Glutamatergic neuron (in vitro differentiated cells): ENCODE results near the gene CNR2. TPM values are rescaled to one million over a fixed set of nuclear protein-coding genes. Genes with fewer than 3 reads are reported as not detected.
"Not testable (repeated sequence)": the region's sequence is repeated elsewhere in the genome, so short reads cannot be mapped to it uniquely, and the experiment has no call there.

Experiments
- DNase-seq: peaks from one replicate; pipeline ENCODE4 v3.0.0; 2022
- H3K27ac Mint-ChIP-seq: one replicate; pipeline ENCODE4 v1.8.0; 2020; ENCODE audit warnings: mild to moderate bottlenecking, mixed read lengths, inconsistent platforms; ENCODE audit not compliant: unreplicated experiment
- H3K27me3 Mint-ChIP-seq: one replicate; pipeline ENCODE4 v1.8.0; 2020; ENCODE audit warnings: mild to moderate bottlenecking, moderate library complexity, mixed read lengths, inconsistent platforms; ENCODE audit not compliant: unreplicated experiment
- H3K36me3 Mint-ChIP-seq: one replicate; pipeline ENCODE4 v1.8.0; 2020; ENCODE audit warnings: mild to moderate bottlenecking, mixed read lengths, inconsistent platforms; ENCODE audit not compliant: unreplicated experiment
- H3K4me1 Mint-ChIP-seq: one replicate; pipeline ENCODE4 v1.8.0; 2020; ENCODE audit warnings: mild to moderate bottlenecking, low read depth, mixed read lengths, inconsistent platforms; ENCODE audit not compliant: unreplicated experiment
- H3K4me3 Mint-ChIP-seq: one replicate; pipeline ENCODE4 v1.8.0; 2020; ENCODE audit warnings: mild to moderate bottlenecking, mixed read lengths, inconsistent platforms; ENCODE audit not compliant: unreplicated experiment
- H3K9me3 Mint-ChIP-seq: one replicate; pipeline ENCODE4 v1.8.0; 2020; ENCODE audit warnings: mild to moderate bottlenecking, moderate library complexity, mixed read lengths, inconsistent platforms; ENCODE audit not compliant: unreplicated experiment
- CTCF ChIP-seq: fragments of 200-600 bp; sonication (generic); IDR thresholded peaks from one replicate; pipeline ENCODE4 v1.5.0; 2021; ENCODE audit not compliant: partially characterized antibody, unreplicated experiment
- total RNA-seq: library from RNA; stranded (reverse); fragmentation: NEBNext Ultra II Directional; extraction: Animal tissue kit (Norgen Biotek cat#: 25700); gene quantifications from one replicate; pipeline ENCODE4 v1.2.1, GENCODE V29; 2021; ENCODE audit not compliant: unreplicated experiment

Gene CNR2
- total RNA-seq, 1 donor from 2014 or later, result not detected

- peaks cover under 1% of the 10 kb centered on the region for H3K9me3 Mint-ChIP-seq
- H3K27me3 Mint-ChIP-seq, result no peaks in the 10 kb centered on the region
- no peak for TF ChIP-seq CTCF
- DNase-seq, result no peak
- peaks cover 16% of the 10 kb centered on the region for H3K36me3 Mint-ChIP-seq
- H3K4me1 Mint-ChIP-seq, result no peaks in the 10 kb centered on the region
- H3K4me3 Mint-ChIP-seq, result no peak overlapping the region
- no peak overlapping the region for H3K27ac Mint-ChIP-seq
Measured at GRCh38 chr1:23848673-23849616, 64.2 kb downstream of the CNR2 start.

- not testable (repeated sequence) for H3K27ac Mint-ChIP-seq, H3K9me3 Mint-ChIP-seq, DNase-seq, H3K27me3 Mint-ChIP-seq, H3K4me1 Mint-ChIP-seq, H3K4me3 Mint-ChIP-seq
- peaks cover 16% of the 10 kb centered on the region for H3K36me3 Mint-ChIP-seq
Measured at GRCh38 chr1:23847482-23848095, 65.6 kb downstream of the CNR2 start.

- H3K4me1 Mint-ChIP-seq, result no peaks in the 10 kb centered on the region
- H3K27ac Mint-ChIP-seq, result no peak overlapping the region
Measured at GRCh38 chr1:23845163-23845562, 68.0 kb downstream of the CNR2 start.

GRCh38 chr1:23843644-23844043 lies 69.5 kb downstream of the CNR2 start:
- H3K27me3 Mint-ChIP-seq, result peaks cover 2% of the 10 kb centered on the region
- H3K36me3 Mint-ChIP-seq, result peaks cover 16% of the 10 kb centered on the region
- TF ChIP-seq CTCF, result no peak
- DNase-seq, result no peak
- H3K4me3 Mint-ChIP-seq, result no peak overlapping the region
- H3K27ac Mint-ChIP-seq, result no peak overlapping the region
- H3K9me3 Mint-ChIP-seq, result no peaks in the 10 kb centered on the region
- no peaks in the 10 kb centered on the region for H3K4me1 Mint-ChIP-seq

More at GRCh38 chr1:23845163-23845562, 68.0 kb downstream of the CNR2 start:
- peaks cover 2% of the 10 kb centered on the region for H3K27me3 Mint-ChIP-seq
- no peak overlapping the region for H3K4me3 Mint-ChIP-seq
- DNase-seq, result no peak
- peaks cover 16% of the 10 kb centered on the region for H3K36me3 Mint-ChIP-seq
- no peaks in the 10 kb centered on the region for H3K9me3 Mint-ChIP-seq
- TF ChIP-seq CTCF, result no peak

GRCh38 chr1:23838401-23838866 lies 74.7 kb downstream of the CNR2 start:
- Mint-ChIP-seq H3K27me3 (peaks cover 5% of the 10 kb centered on the region), H3K36me3 (no peaks in the 10 kb centered on the region), H3K4me3 (peak overlapping the region; percentile 75), H3K27ac (no peak overlapping the region), H3K9me3 (no peaks in the 10 kb centered on the region), H3K4me1 (peaks cover 4% of the 10 kb centered on the region)
- no peak for TF ChIP-seq CTCF
- peak; percentile 46 for DNase-seq
